ENCODE measurements around the gene HMGN4. TPM values are rescaled to one million over a fixed set of nuclear protein-coding genes. Genes with fewer than 3 reads are reported as not detected.

HMGN4 gene
- total and polyA plus RNA-seq, 9 of the 15 experiments (the other 6 are each of a cell fraction or from before 2014, with no cell fraction given), result 35.4 to 134 (median 94.1) TPM

- TF ChIP-seq ZNF592 (IDR thresholded peaks at IDR 0.05), result peak; percentile 90
- TF ChIP-seq KDM4B (IDR thresholded peaks at IDR 0.05; ENCODE audit: borderline replicate concordance in 2 of 2, low read depth in 1 of 2), result no peak
- peak; percentile 83; the same call in 1 of the 2 replicates for TF ChIP-seq AFF4 (CRISPR knock-in tag; IDR thresholded peaks at IDR 0.05)
- TF ChIP-seq CCAR2 (IDR thresholded peaks at IDR 0.05; ENCODE audit: low read depth, low read length), result no peak
- no peak for TF ChIP-seq EZH2 (IDR thresholded peaks at IDR 0.05; ENCODE audit: borderline replicate concordance, low read depth, low read length)
- TF ChIP-seq SOX6 (IDR thresholded peaks at IDR 0.05), result peak; percentile 90
- TF ChIP-seq ZNF778 (CRISPR knock-in tag; IDR thresholded peaks at IDR 0.05), result no peak
- TF ChIP-seq CHD4 (IDR thresholded peaks at IDR 0.05; ENCODE audit: insufficient read depth, insufficient replicate concordance, low read depth, low read length, poor library complexity, severe bottlenecking), result peak; percentile 27
- peak; percentile 80; the same call in 1 of the 2 replicates for TF ChIP-seq CXXC5 (CRISPR knock-in tag; IDR thresholded peaks at IDR 0.05)
- TF ChIP-seq CEBPB (tag; IDR thresholded peaks at IDR 0.05), result no peak
- TF ChIP-seq ELK1 (CRISPR knock-in tag; IDR thresholded peaks at IDR 0.05), result no peak
- peak; percentile 59 for TF ChIP-seq TFAP4 (CRISPR knock-in tag; IDR thresholded peaks at IDR 0.05; ENCODE audit: borderline replicate concordance)
- TF ChIP-seq USF2 (CRISPR knock-in tag; IDR thresholded peaks at IDR 0.05), result no peak
- no peak for TF ChIP-seq ZFPM2 (CRISPR knock-in tag; IDR thresholded peaks at IDR 0.05)
These were observed 15.7 kb downstream of the HMGN4 start (continued) for GRCh38 chr6:26553635-26554446.

Measured in K562 (cell line).